ENCODE measurements around the gene ENDOV. TPM values are rescaled to one million over a fixed set of nuclear protein-coding genes. Genes with fewer than 3 reads are reported as not detected.

Gene ENDOV
- total RNA-seq, 1 donor from 2014 or later = 9.7 TPM

DNA sequence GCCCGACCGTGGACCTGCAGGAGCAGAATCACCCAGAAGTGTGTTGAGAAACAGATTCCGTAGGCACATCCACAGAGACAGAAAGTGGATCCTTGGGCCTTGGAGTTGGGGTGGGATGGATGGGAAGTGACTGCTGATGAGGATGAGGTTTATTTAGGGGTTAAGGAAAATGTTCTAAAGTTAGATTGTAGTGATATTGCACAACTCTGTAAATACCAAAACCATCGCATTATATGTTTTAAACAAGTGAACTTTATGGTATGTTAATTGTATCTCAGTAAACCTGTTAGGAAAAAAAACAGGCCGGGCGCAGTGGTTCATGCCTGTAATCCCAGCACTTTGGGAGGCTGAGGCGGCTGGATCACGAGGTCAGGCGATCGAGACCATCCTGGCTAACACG is 3.6 kb downstream of the ENDOV start:
- Histone ChIP-seq H3K36me3 (no peaks in the 10 kb centered on the region), H3K9me3 (ENCODE audit: low read depth) (no peaks in the 10 kb centered on the region), H3K4me1 (peaks cover 10% of the 10 kb centered on the region), H2AFZ (replicated peaks) (no peak overlapping the region), H4K20me1 (ENCODE audit: low read depth) (peaks cover 27% of the 10 kb centered on the region), H3K4me2 (no peak overlapping the region), H3K9ac (no peak overlapping the region), H3K27ac (no peak overlapping the region), H3F3A (ENCODE audit: low read depth) (peaks cover 5% of the 10 kb centered on the region), H3K4me3 (no peak overlapping the region), H3K79me2 (ENCODE audit: low read depth) (peaks cover 7% of the 10 kb centered on the region), H3K27me3 (peaks cover 13% of the 10 kb centered on the region)
- Mint-ChIP-seq H3K27me3 (ENCODE audit: insufficient read depth, low read depth) (peaks cover 9% of the 10 kb centered on the region), H3K27ac (no peak overlapping the region), H3K4me3 (peak overlapping the region; percentile 16), H3K4me1 (peaks cover 20% of the 10 kb centered on the region), H3K9me3 (no peaks in the 10 kb centered on the region), H3K36me3 (peaks cover 7% of the 10 kb centered on the region)
- TF ChIP-seq EZH2 (IDR thresholded peaks at IDR 0.05) = no peak
- no peak for DNase-seq (ENCODE audit: low spot score)

DNA sequence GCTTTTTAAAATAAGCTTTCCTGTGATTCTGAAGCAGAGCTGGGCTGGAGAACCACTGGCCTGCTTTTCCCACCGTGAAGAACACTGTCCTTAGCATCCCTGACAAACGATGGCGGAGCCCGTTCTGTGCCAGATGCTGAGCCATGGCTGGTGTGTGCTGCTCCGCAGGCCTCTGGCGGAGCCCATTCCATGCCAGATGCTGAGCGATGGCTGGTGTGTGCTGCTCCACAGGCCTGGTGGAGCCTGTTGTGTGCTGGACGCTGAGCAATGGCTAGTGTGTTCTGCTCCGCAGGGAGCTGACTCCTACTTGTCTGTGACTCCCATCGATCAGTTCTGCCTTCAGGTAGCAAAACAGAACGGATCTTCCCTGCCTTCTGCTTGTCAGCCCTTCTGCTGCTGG is 4.3 kb downstream of the ENDOV start:
- H4K20me1 ChIP-seq (ENCODE audit: low read depth) = peaks cover 27% of the 10 kb centered on the region
- peaks cover 5% of the 10 kb centered on the region for H3F3A ChIP-seq (ENCODE audit: low read depth)
- no peak for DNase-seq (ENCODE audit: low spot score)
- H3K36me3 ChIP-seq = no peaks in the 10 kb centered on the region
- H3K27me3 Mint-ChIP-seq (ENCODE audit: insufficient read depth, low read depth) = peaks cover 9% of the 10 kb centered on the region
- H3K36me3 Mint-ChIP-seq = peaks cover 7% of the 10 kb centered on the region
- no peak overlapping the region for H3K27ac ChIP-seq
- H3K4me3 Mint-ChIP-seq = no peak overlapping the region
- H3K27ac Mint-ChIP-seq = no peak overlapping the region
- H3K9me3 ChIP-seq (ENCODE audit: low read depth) = no peaks in the 10 kb centered on the region
- H3K4me1 Mint-ChIP-seq = peaks cover 14% of the 10 kb centered on the region
- no peak overlapping the region for H3K4me2 ChIP-seq
- H3K4me3 ChIP-seq = no peak overlapping the region
- peaks cover 6% of the 10 kb centered on the region for H3K27me3 ChIP-seq
- peaks cover 7% of the 10 kb centered on the region for H3K4me1 ChIP-seq
- no peak overlapping the region for H2AFZ ChIP-seq (replicated peaks)
- H3K9me3 Mint-ChIP-seq = no peaks in the 10 kb centered on the region
- peaks cover 7% of the 10 kb centered on the region for H3K79me2 ChIP-seq (ENCODE audit: low read depth)
- no peak for TF ChIP-seq EZH2phosphoT487 (IDR thresholded peaks at IDR 0.05)
- TF ChIP-seq, protein P1, sequence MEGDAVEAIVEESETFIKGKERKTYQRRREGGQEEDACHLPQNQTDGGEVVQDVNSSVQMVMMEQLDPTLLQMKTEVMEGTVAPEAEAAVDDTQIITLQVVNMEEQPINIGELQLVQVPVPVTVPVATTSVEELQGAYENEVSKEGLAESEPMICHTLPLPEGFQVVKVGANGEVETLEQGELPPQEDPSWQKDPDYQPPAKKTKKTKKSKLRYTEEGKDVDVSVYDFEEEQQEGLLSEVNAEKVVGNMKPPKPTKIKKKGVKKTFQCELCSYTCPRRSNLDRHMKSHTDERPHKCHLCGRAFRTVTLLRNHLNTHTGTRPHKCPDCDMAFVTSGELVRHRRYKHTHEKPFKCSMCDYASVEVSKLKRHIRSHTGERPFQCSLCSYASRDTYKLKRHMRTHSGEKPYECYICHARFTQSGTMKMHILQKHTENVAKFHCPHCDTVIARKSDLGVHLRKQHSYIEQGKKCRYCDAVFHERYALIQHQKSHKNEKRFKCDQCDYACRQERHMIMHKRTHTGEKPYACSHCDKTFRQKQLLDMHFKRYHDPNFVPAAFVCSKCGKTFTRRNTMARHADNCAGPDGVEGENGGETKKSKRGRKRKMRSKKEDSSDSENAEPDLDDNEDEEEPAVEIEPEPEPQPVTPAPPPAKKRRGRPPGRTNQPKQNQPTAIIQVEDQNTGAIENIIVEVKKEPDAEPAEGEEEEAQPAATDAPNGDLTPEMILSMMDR (IDR thresholded peaks at IDR 0.05) = no peak
- TF ChIP-seq EZH2 (IDR thresholded peaks at IDR 0.05) = no peak
- H3K9ac ChIP-seq = no peak overlapping the region

DNA sequence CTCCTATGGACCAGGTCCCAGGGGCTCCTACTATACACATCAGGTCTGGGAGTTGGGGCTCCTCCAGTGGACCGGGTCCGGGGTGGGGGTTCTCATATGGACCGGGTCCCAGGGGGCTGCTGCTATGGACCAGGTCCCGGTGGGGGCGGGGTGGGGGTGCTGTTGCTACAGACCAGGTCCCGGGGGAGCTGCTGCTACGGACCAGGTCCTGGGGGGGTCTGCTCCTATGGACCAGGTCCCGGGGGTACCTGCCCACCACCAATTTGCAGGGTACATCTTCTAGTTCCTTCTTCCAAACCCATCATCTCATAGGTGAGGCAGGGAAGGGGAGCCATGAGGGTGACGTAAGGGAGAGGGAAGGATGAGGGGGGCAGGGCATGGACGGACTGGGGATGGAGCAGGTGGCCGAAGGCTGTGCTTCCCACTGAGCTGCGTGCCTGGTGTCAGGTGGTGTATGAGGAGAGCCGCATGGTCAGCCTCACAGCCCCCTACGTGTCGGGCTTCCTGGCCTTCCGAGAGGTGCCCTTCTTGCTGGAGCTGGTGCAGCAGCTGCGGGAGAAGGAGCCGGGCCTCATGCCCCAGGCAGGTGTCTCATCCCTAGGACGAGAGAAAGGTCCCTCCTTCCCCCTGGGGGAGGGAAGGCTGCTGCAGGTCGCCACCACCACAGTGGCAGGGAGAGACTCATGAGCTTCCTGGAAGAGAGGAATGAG is 6.6 kb downstream of the ENDOV start:
- no peaks in the 10 kb centered on the region for H3K36me3 ChIP-seq
- H4K20me1 ChIP-seq (ENCODE audit: low read depth) = peaks cover 15% of the 10 kb centered on the region
- no peak overlapping the region for H3K4me2 ChIP-seq

DNA sequence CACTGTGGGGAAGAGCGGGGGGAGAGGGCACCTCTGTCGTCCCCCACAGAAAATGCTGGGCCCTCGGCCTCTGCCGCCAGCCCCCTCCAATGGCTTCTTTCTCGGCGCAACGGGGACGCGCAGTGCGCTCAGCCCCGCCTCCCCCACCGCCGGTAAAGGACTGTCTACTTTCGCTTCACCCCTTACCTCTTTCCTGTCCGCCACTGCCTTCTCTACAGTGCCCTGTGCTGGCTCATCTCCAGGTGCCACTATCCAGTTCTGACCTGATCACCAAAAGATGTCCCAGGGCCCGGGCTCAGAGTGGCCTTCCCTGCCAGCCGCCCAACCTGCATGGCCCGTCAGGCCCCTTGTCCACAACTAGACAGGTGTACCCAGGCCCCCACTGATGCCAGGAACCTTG is 7.3 kb downstream of the ENDOV start:
- Histone ChIP-seq H3K4me2 (no peak overlapping the region), H3K27ac (no peak overlapping the region), H3K9me3 (ENCODE audit: low read depth) (no peaks in the 10 kb centered on the region), H3K36me3 (no peaks in the 10 kb centered on the region), H3F3A (ENCODE audit: low read depth) (no peaks in the 10 kb centered on the region), H3K4me3 (no peak overlapping the region), H2AFZ (replicated peaks) (no peak overlapping the region), H3K79me2 (ENCODE audit: low read depth) (no peaks in the 10 kb centered on the region), H3K4me1 (peaks cover 3% of the 10 kb centered on the region), H3K27me3 (no peaks in the 10 kb centered on the region), H3K9ac (no peak overlapping the region), H4K20me1 (ENCODE audit: low read depth) (peaks cover 9% of the 10 kb centered on the region)
- H3K4me1 Mint-ChIP-seq = peaks cover 4% of the 10 kb centered on the region
- H3K27ac Mint-ChIP-seq = no peak overlapping the region
- H3K36me3 Mint-ChIP-seq = peaks cover 7% of the 10 kb centered on the region
- no peaks in the 10 kb centered on the region for H3K9me3 Mint-ChIP-seq
- H3K27me3 Mint-ChIP-seq (ENCODE audit: insufficient read depth, low read depth) = peaks cover 6% of the 10 kb centered on the region
- TF ChIP-seq EZH2 (IDR thresholded peaks at IDR 0.05) = no peak
- TF ChIP-seq, protein P1 (IDR thresholded peaks at IDR 0.05) = no peak
- TF ChIP-seq EZH2phosphoT487 (IDR thresholded peaks at IDR 0.05) = no peak
- no peak overlapping the region for H3K4me3 Mint-ChIP-seq
- DNase-seq (ENCODE audit: low spot score) = no peak

More for the DNA sequence above, 6.6 kb downstream of the ENDOV start:
- peaks cover 7% of the 10 kb centered on the region for H3K36me3 Mint-ChIP-seq
- no peaks in the 10 kb centered on the region for H3F3A ChIP-seq (ENCODE audit: low read depth)
- H3K9me3 ChIP-seq (ENCODE audit: low read depth) = no peaks in the 10 kb centered on the region
- H2AFZ ChIP-seq (replicated peaks) = no peak overlapping the region
- H3K4me1 ChIP-seq = no peaks in the 10 kb centered on the region
- H3K27me3 ChIP-seq = no peaks in the 10 kb centered on the region
- H3K27ac Mint-ChIP-seq = no peak overlapping the region
- H3K4me3 ChIP-seq = no peak overlapping the region
- peaks cover 8% of the 10 kb centered on the region for H3K4me1 Mint-ChIP-seq
- H3K4me3 Mint-ChIP-seq = no peak overlapping the region
- H3K9me3 Mint-ChIP-seq = no peaks in the 10 kb centered on the region
- no peak for TF ChIP-seq EZH2 (IDR thresholded peaks at IDR 0.05)
- no peak overlapping the region for H3K27ac ChIP-seq
- no peak overlapping the region for H3K9ac ChIP-seq
- H3K27me3 Mint-ChIP-seq (ENCODE audit: insufficient read depth, low read depth) = peaks cover 6% of the 10 kb centered on the region
- peaks cover 2% of the 10 kb centered on the region for H3K79me2 ChIP-seq (ENCODE audit: low read depth)
- DNase-seq (ENCODE audit: low spot score) = no peak
